ENCODE data around the gene PPHLN1.

Gene PPHLN1, protein sequence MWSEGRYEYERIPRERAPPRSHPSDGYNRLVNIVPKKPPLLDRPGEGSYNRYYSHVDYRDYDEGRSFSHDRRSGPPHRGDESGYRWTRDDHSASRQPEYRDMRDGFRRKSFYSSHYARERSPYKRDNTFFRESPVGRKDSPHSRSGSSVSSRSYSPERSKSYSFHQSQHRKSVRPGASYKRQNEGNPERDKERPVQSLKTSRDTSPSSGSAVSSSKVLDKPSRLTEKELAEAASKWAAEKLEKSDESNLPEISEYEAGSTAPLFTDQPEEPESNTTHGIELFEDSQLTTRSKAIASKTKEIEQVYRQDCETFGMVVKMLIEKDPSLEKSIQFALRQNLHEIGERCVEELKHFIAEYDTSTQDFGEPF

DNA sequence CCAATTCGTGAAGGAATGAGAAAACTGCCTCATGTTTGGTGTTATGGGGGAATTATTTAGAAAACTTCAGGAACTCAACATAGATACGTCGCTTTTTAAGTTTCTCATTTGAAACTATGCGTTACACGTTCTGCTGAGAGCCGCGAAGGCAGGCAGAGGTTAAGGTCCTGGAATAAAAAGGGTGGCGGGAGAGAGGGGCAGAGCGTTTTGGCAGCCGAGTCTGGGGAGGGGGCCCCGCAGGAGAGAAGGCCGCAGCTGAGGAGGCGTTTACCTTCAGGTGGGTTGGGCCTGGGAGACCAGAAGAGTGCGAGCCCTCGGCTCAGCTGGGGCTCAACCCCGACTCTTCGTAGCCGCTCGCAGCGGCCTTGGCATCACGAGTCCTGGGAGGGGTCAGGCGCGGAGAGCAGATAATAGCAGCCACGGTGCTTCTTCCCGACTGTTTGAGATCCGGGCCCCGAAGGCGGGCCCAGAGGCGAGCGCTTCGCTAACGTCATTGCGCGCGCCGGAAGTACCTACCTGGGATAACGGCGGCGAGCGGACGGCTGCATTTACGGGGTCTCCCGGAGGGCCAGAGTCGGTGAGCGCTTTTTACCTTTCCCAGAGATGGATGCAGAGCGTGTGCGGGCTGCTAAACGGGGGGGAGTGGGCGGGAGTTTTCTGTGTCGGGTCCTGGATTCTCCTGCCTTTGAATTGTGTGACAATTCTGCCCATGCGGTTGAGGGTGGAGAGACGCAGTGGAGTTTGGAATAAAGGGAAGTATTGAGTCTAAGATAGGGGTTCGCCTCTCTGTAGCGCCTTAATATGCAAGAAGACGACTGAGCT lies at the start of gene PPHLN1, which contains the start of gene ZCRB1:
Gene PPHLN1, plus strand, starts transcription at position 515 of the 822 bp plus-strand sequence. CDS start 9,736 bp downstream, outside the sequence.
Gene ZCRB1, minus strand, starts transcription at position 442 of the 822 bp plus-strand sequence. CDS start 1,992 bp downstream, outside the sequence.
- peaks cover 18% of the 10 kb centered on the region for H3K4me1 ChIP-seq (ENCODE audit: insufficient read depth, low read length)
- H3K36me3 ChIP-seq (ENCODE audit: insufficient read depth, low read length) = peaks cover 8% of the 10 kb centered on the region
- H3K4me3 ChIP-seq (ENCODE audit: low read depth in 1 of 2, low read length in 2 of 2) = peak within 1 kb of the TSS; percentile 59 to 70
- H3K27me3 ChIP-seq (ENCODE audit: control insufficient read depth in 1 of 2, insufficient read depth in 2 of 2, low read length in 2 of 2) = no peaks in the 10 kb centered on the region
- peak within 1 kb of the TSS; percentile 69 for H3K27ac ChIP-seq (ENCODE audit: low read depth, low read length)
- peak within 1 kb of the TSS; percentile 82 for H3K9ac ChIP-seq (ENCODE audit: low read length)
- H3K9me3 ChIP-seq (ENCODE audit: low read length) = no peaks in the 10 kb centered on the region

DNA sequence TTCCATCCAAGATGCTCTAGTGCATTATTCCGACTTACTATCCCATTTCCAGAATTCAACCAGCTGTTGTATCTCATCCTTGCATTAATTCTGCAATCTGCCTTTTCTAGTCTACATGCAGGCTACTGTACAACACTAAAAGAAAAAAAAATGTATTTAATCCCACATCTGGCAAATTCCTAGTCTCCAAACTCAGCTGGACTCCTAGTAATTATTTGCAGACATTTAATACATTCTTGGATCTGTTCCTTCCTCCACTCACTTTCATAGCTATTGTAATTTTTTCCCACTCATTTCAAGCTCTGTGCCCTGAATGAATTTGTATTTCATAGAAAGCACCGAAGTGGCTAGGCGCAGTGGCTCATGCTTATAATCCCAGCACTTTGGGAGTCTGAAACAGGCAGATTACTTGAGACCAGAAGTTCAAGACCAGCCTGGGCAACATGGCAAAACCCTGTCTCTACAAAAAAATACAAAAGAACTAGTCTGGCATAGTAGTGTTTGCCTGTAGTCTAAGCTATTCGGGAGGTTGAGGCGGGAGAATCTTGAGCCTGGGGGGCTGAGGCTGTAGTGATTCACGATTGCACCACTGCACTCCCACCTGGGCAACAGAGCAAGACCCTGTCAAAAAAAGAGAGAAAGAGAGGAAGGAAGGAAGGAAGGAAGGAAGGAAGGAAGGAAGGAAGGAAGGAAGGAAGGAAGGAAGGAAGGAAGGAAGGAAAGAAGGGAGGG lies 48.4 kb upstream of the PPHLN1 start:
- Histone ChIP-seq H3K9me3 (ENCODE audit: low read length) (no peaks in the 10 kb centered on the region), H3K27ac (ENCODE audit: low read depth, low read length) (no peak overlapping the region), H3K4me1 (ENCODE audit: insufficient read depth, low read length) (no peaks in the 10 kb centered on the region), H3K9ac (ENCODE audit: low read length) (no peak overlapping the region), H3K4me3 (ENCODE audit: low read depth in 1 of 2, low read length in 2 of 2) (no peak overlapping the region), H3K27me3 (ENCODE audit: control insufficient read depth in 1 of 2, insufficient read depth in 2 of 2, low read length in 2 of 2) (no peaks in the 10 kb centered on the region), H3K36me3 (ENCODE audit: insufficient read depth, low read length) (no peaks in the 10 kb centered on the region)

DNA sequence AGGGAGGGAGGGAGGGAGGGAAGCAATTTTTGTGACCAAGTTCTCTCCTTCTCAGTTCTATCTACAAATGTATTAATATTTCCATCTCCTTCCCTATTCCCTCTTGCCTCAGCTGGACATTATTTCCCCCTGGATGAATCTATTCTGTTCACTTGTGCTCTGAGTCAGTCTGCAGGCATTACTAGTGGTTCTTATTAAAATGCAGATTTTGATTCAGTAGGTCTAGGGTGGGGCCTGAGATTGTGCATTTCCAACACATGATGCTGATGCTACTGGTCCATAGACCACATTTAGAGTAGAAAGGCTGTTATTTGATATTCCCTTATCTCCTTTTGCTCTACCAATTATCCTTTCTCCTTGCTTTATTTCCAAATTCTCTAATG lies 47.8 kb upstream of the PPHLN1 start:
- H3K4me1 ChIP-seq (ENCODE audit: insufficient read depth, low read length) = no peaks in the 10 kb centered on the region
- H3K27ac ChIP-seq (ENCODE audit: low read depth, low read length) = no peak overlapping the region
- H3K9me3 ChIP-seq (ENCODE audit: low read length) = no peaks in the 10 kb centered on the region
- H3K27me3 ChIP-seq (ENCODE audit: control insufficient read depth in 1 of 2, insufficient read depth in 2 of 2, low read length in 2 of 2) = no peaks in the 10 kb centered on the region
- no peak overlapping the region for H3K4me3 ChIP-seq (ENCODE audit: low read depth in 1 of 2, low read length in 2 of 2)
- no peak overlapping the region for H3K9ac ChIP-seq (ENCODE audit: low read length)
- no peaks in the 10 kb centered on the region for H3K36me3 ChIP-seq (ENCODE audit: insufficient read depth, low read length)

DNA sequence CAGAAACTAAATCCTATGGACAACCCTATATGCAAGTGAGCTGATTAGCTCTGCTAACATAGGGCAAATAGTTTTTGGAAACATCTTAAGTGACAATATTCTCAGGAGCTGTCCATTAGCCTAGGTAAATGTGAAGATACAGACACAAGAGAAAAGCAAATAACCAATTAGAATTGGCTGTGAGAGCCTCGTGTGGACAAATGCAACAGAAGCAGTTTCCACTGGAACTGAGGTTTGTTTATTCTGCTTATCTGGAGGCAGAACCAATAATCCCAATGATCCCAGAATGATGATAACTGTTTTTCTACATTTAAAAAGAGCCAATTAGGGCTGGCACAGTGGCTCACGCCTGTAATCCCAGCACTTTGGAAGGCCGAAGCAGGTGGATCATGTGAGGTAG lies 44.7 kb upstream of the PPHLN1 start:
- H3K4me1 ChIP-seq (ENCODE audit: insufficient read depth, low read length) = no peaks in the 10 kb centered on the region
- no peaks in the 10 kb centered on the region for H3K27me3 ChIP-seq (ENCODE audit: control insufficient read depth in 1 of 2, insufficient read depth in 2 of 2, low read length in 2 of 2)
- no peaks in the 10 kb centered on the region for H3K36me3 ChIP-seq (ENCODE audit: insufficient read depth, low read length)
- H3K27ac ChIP-seq (ENCODE audit: low read depth, low read length) = no peak overlapping the region
- H3K9me3 ChIP-seq (ENCODE audit: low read length) = no peaks in the 10 kb centered on the region
- H3K4me3 ChIP-seq (ENCODE audit: low read depth in 1 of 2, low read length in 2 of 2) = no peak overlapping the region
- H3K9ac ChIP-seq (ENCODE audit: low read length) = no peak overlapping the region

DNA sequence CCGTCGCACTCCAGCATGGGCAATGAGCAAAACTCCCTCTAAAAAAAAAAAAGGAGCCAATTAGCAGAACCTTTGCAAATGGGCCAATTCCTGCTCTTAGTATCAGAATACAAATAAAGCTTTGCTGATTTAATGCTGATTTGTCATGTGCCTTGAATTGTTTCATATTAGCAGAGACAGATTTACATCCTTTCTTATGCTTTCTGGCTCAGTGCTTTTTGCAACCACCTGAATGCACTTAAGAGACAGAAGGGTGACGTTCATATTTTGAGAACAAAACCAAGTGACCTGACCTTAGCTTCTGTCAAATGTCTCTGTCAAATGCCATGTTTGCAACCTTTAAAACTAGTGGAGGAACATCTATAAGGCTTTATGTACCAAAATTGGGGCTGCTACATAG lies 44.1 kb upstream of the PPHLN1 start:
- H3K36me3 ChIP-seq (ENCODE audit: insufficient read depth, low read length) = no peaks in the 10 kb centered on the region
- no peaks in the 10 kb centered on the region for H3K9me3 ChIP-seq (ENCODE audit: low read length)
- no peak overlapping the region for H3K27ac ChIP-seq (ENCODE audit: low read depth, low read length)
- no peak overlapping the region for H3K9ac ChIP-seq (ENCODE audit: low read length)
- no peaks in the 10 kb centered on the region for H3K4me1 ChIP-seq (ENCODE audit: insufficient read depth, low read length)
- no peak overlapping the region for H3K4me3 ChIP-seq (ENCODE audit: low read depth in 1 of 2, low read length in 2 of 2)
- H3K27me3 ChIP-seq (ENCODE audit: control insufficient read depth in 1 of 2, insufficient read depth in 2 of 2, low read length in 2 of 2) = no peaks in the 10 kb centered on the region

DNA sequence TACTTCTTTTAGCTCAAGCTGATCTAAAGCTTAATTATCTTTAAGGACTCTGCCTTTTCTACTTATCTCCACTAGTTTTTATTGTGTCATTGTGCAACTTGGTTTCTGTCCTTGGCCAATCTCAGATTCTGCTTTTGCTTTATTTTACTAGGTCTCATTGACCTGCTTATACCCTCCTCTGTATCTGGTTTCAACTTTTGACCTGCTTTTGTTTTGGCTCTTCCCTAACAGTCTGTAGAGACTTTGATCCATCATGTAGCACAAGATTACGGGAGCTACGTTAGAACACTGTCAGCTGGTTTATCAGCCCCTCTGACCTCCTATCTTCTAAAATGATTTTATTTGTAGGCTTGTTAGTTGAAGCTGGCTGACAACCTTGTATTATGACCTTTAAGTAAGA lies 43.7 kb upstream of the PPHLN1 start:
- no peaks in the 10 kb centered on the region for H3K27me3 ChIP-seq (ENCODE audit: control insufficient read depth in 1 of 2, insufficient read depth in 2 of 2, low read length in 2 of 2)
- no peaks in the 10 kb centered on the region for H3K4me1 ChIP-seq (ENCODE audit: insufficient read depth, low read length)
- no peaks in the 10 kb centered on the region for H3K36me3 ChIP-seq (ENCODE audit: insufficient read depth, low read length)
- H3K9me3 ChIP-seq (ENCODE audit: low read length) = no peaks in the 10 kb centered on the region
- H3K4me3 ChIP-seq (ENCODE audit: low read depth in 1 of 2, low read length in 2 of 2) = no peak overlapping the region
- H3K27ac ChIP-seq (ENCODE audit: low read depth, low read length) = no peak overlapping the region
- H3K9ac ChIP-seq (ENCODE audit: low read length) = no peak overlapping the region

DNA sequence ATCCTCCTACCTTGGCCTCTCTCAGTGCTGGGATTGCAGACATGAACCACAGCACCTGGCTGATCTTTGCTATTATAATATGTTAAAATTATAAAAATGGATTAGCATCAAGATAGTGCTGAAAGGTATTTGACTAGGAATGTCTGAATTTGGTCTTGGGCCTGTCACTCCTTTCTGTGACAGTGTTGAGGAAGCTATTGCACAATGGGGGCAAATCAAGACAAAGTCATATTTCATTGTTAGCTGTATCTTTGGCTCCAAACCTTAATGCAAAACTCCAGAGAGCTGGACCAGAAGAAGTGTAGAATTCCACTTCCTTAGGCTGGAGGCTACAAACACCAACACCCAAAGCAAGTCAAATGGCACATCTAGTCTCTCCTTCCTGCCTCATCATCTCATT lies 42.2 kb upstream of the PPHLN1 start:
- no peaks in the 10 kb centered on the region for H3K9me3 ChIP-seq (ENCODE audit: low read length)
- no peak overlapping the region for H3K9ac ChIP-seq (ENCODE audit: low read length)
- no peaks in the 10 kb centered on the region for H3K4me1 ChIP-seq (ENCODE audit: insufficient read depth, low read length)
- no peaks in the 10 kb centered on the region for H3K27me3 ChIP-seq (ENCODE audit: control insufficient read depth in 1 of 2, insufficient read depth in 2 of 2, low read length in 2 of 2)
- H3K4me3 ChIP-seq (ENCODE audit: low read depth in 1 of 2, low read length in 2 of 2) = no peak overlapping the region
- no peaks in the 10 kb centered on the region for H3K36me3 ChIP-seq (ENCODE audit: insufficient read depth, low read length)
- H3K27ac ChIP-seq (ENCODE audit: low read depth, low read length) = no peak overlapping the region

DNA sequence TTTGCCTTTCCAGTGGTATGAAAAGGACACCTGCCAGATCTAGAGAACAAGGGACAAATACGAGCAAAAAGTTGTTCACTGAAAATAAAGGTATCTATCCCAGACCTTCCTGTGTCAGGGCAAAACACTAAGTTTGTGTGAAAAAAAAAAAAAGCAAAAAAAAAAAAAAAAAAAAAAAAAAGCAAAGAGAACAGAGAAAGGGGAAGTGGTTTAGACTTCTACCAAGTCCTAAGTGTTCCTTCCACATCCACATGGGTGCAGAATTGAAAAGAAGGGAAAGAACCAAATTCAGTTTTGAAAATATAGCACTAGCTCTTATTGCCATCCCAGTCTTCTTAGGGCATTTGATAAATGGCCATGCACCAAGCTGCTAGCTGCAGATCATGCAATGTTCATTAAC lies 41.8 kb upstream of the PPHLN1 start:
- Histone ChIP-seq H3K27me3 (ENCODE audit: control insufficient read depth in 1 of 2, insufficient read depth in 2 of 2, low read length in 2 of 2) (no peaks in the 10 kb centered on the region), H3K9ac (ENCODE audit: low read length) (no peak overlapping the region), H3K27ac (ENCODE audit: low read depth, low read length) (no peak overlapping the region), H3K9me3 (ENCODE audit: low read length) (no peaks in the 10 kb centered on the region), H3K4me3 (ENCODE audit: low read depth in 1 of 2, low read length in 2 of 2) (no peak overlapping the region), H3K36me3 (ENCODE audit: insufficient read depth, low read length) (no peaks in the 10 kb centered on the region), H3K4me1 (ENCODE audit: insufficient read depth, low read length) (no peaks in the 10 kb centered on the region)

DNA sequence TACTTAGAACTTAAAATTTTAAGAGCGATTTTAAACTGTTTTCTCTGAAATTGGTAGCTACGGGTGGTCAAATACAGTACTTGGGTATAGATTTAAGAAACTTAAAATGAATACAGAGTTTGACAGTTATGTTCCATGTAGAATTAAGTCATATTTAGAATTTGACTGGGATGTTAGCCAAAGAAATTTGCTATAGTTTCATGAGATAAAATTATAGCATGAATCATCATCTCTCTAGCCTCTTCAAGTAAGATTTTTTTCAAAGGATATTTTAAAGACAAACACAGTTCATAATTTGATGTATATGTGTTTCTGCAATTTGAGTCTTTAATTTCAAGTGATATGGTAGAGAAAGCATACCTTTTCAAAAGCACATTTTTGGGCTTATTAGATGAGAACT lies 41.1 kb upstream of the PPHLN1 start:
- Histone ChIP-seq H3K27me3 (ENCODE audit: control insufficient read depth in 1 of 2, insufficient read depth in 2 of 2, low read length in 2 of 2) (no peaks in the 10 kb centered on the region), H3K9ac (ENCODE audit: low read length) (no peak overlapping the region), H3K4me1 (ENCODE audit: insufficient read depth, low read length) (no peaks in the 10 kb centered on the region), H3K36me3 (ENCODE audit: insufficient read depth, low read length) (no peaks in the 10 kb centered on the region), H3K4me3 (ENCODE audit: low read depth in 1 of 2, low read length in 2 of 2) (no peak overlapping the region), H3K27ac (ENCODE audit: low read depth, low read length) (no peak overlapping the region), H3K9me3 (ENCODE audit: low read length) (no peaks in the 10 kb centered on the region)

DNA sequence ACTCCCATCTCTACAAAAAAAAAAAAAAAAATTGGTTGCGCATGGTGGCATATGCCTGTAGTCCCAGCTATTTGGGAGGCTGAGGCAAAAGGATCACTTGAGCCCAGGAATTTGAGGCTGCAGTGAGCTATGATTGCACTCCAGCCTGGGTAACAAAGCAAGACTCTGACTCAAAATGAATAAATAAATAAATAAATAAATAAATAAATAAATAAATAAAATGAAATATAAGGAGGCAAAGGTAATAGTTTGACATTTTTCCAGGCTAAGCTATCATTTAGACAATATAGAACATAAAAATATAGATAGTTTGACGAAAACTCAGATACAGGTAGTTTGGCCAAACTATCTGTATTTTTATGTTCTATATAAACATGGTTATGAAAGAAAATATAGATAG lies 40.5 kb upstream of the PPHLN1 start:
- Histone ChIP-seq H3K9me3 (ENCODE audit: low read length) (no peaks in the 10 kb centered on the region), H3K36me3 (ENCODE audit: insufficient read depth, low read length) (no peaks in the 10 kb centered on the region), H3K9ac (ENCODE audit: low read length) (no peak overlapping the region), H3K27me3 (ENCODE audit: control insufficient read depth in 1 of 2, insufficient read depth in 2 of 2, low read length in 2 of 2) (no peaks in the 10 kb centered on the region), H3K4me1 (ENCODE audit: insufficient read depth, low read length) (no peaks in the 10 kb centered on the region), H3K27ac (ENCODE audit: low read depth, low read length) (no peak overlapping the region), H3K4me3 (ENCODE audit: low read depth in 1 of 2, low read length in 2 of 2) (no peak overlapping the region)

DNA sequence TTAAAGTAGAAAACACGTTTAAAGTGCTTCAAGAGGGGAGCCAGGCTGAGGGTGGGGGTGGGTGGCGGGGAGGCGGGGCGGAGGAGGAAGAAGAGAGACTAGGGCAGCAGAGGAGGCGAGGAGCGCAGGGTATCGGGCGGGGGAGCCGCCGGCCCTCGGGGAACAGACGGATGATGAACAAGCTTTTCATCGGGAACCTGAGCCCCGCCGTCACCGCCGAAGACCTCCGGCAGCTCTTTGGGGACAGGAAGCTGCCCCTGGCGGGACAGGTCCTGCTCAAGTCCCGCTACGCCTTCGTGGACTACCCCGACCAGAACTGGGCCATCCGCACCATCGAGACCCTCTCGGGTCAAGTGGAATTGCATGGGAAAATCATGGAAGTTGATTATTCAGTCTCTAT lies 39.2 kb upstream of the PPHLN1 start:
- Histone ChIP-seq H3K27ac (ENCODE audit: low read depth, low read length) (no peak overlapping the region), H3K4me1 (ENCODE audit: insufficient read depth, low read length) (no peaks in the 10 kb centered on the region), H3K9me3 (ENCODE audit: low read length) (no peaks in the 10 kb centered on the region), H3K9ac (ENCODE audit: low read length) (no peak overlapping the region), H3K36me3 (ENCODE audit: insufficient read depth, low read length) (no peaks in the 10 kb centered on the region), H3K4me3 (ENCODE audit: low read depth in 1 of 2, low read length in 2 of 2) (no peak overlapping the region), H3K27me3 (ENCODE audit: control insufficient read depth in 1 of 2, insufficient read depth in 2 of 2, low read length in 2 of 2) (no peaks in the 10 kb centered on the region)

Data from muscle layer of colon (tissue), 2 donors.